Liver (tissue), 3 donors: ENCODE measurements around the gene SERPINH1.
A peak's percentile ranks its signal among the peaks of the same experiment; 100 is the strongest.

ENCODE experiments used
- ATF3 ChIP-seq: IDR thresholded peaks from 2 replicates; pipeline ENCODE4 v1.6.1; 2016; ENCODE audit warnings: antibody characterized with exemption
- CTCF ChIP-seq: fragments of 150-350 bp; IDR thresholded peaks from 2 replicates; pipeline ENCODE4 v1.5.1; 2017; ENCODE audit warnings: improper control_type of control experiment, low read depth, low read length; ENCODE audit not compliant: missing input control
- EGR1 ChIP-seq, 2 donors: IDR thresholded peaks; 2 replicates each; pipeline ENCODE4 v1.6.1; 2016 to 2018; ENCODE audit warnings: antibody characterized with exemption in 2 of 2, low read depth in 2 of 2
- HNF4G ChIP-seq: IDR thresholded peaks from 2 replicates; pipeline ENCODE4 v1.6.1; 2016; ENCODE audit warnings: antibody characterized with exemption
- RAD21 ChIP-seq, 2 donors: IDR thresholded peaks; 2 replicates each; pipeline ENCODE4 v1.6.1; 2016; ENCODE audit warnings: antibody characterized with exemption in 2 of 2, mild to moderate bottlenecking in 2 of 2
- REST ChIP-seq: IDR thresholded peaks from 2 replicates; pipeline ENCODE4 v1.6.1; 2016; ENCODE audit warnings: antibody characterized with exemption, mild to moderate bottlenecking
- TAF1 ChIP-seq: conservative IDR thresholded peaks from 2 replicates; pipeline ENCODE4 v1.6.1; 2016; ENCODE audit warnings: antibody characterized with exemption, mild to moderate bottlenecking
- ZBTB33 ChIP-seq: IDR thresholded peaks from 2 replicates; pipeline ENCODE4 v1.6.1; 2016; ENCODE audit warnings: antibody characterized with exemption
- donor health status: healthy.
- donor health status: healthy.

GRCh38 chr11:75582895-75583717, 21.1 kb downstream of the SERPINH1 start:
- TF ChIP-seq CTCF (peak; percentile 11), ZBTB33 (peak; percentile 85), ATF3 (no peak), HNF4G (no peak), EGR1 (IDR thresholded peaks at IDR 0.05; ENCODE audit: low read depth in 2 of 2) (no peak), RAD21 (IDR thresholded peaks at IDR 0.05) (no peak), TAF1 (no peak), REST (peak; percentile 13)
